Neural cell (in vitro differentiated cells): ENCODE measurements around the gene TBKBP1. TPM values are rescaled to one million over a fixed set of nuclear protein-coding genes. Genes with fewer than 3 reads are reported as not detected.

ENCODE experiments used
- H2AFZ ChIP-seq: fragments of 200-600, 300-800 bp; sonication (generic), shearing (Covaris generic); 2 replicates; pipeline ENCODE4 v1.6.0; 2014; ENCODE audit warnings: low read depth, mild to moderate bottlenecking, antibody characterized with exemption, low read length, moderate library complexity
- H3F3A ChIP-seq: fragments of 200-600 bp; shearing (Covaris generic); 2 replicates; pipeline ENCODE4 v1.6.1; 2016; ENCODE audit warnings: mild to moderate bottlenecking, moderate library complexity, mixed read lengths, antibody characterized with exemption, low read length; ENCODE audit not compliant: insufficient read depth, poor library complexity, severe bottlenecking
- H3K27ac ChIP-seq: fragments of 200-600, 300-800 bp; sonication (generic), shearing (Covaris generic); 2 replicates; pipeline ENCODE4 v1.5.1; 2014; ENCODE audit warnings: mild to moderate bottlenecking, low read length, moderate library complexity
- H3K27me3 ChIP-seq: fragments of 300-800, 200-600 bp; sonication (generic), shearing (Covaris generic); 2 replicates; pipeline ENCODE4 v1.6.0; 2014; ENCODE audit warnings: mild to moderate bottlenecking, low read depth, low read length, moderate library complexity; ENCODE audit not compliant: insufficient read depth
- H3K36me3 ChIP-seq: fragments of 300-800, 200-600 bp; sonication (generic), shearing (Covaris generic); 2 replicates; pipeline ENCODE4 v1.5.1; 2014; ENCODE audit warnings: mild to moderate bottlenecking, antibody characterized with exemption, low read length, moderate library complexity; ENCODE audit not compliant: insufficient read depth
- H3K4me2 ChIP-seq: fragments of 300-800, 200-600 bp; sonication (generic), shearing (Covaris generic); 2 replicates; pipeline ENCODE4 v1.6.0; 2014; ENCODE audit warnings: mild to moderate bottlenecking, low read length
- H3K4me3 ChIP-seq: fragments of 300-800, 200-600 bp; sonication (generic), shearing (Covaris generic); 2 replicates; pipeline ENCODE4 v1.5.1; 2014; ENCODE audit warnings: mild to moderate bottlenecking, low read length, moderate library complexity
- H3K79me2 ChIP-seq: fragments of 200-600 bp; shearing (Covaris generic); replicated peaks from 2 replicates; pipeline ENCODE4 v1.6.0; 2014; ENCODE audit warnings: mild to moderate bottlenecking, low read length, moderate library complexity; ENCODE audit not compliant: insufficient read depth
- H3K9ac ChIP-seq: fragments of 300-800, 200-600 bp; sonication (generic), shearing (Covaris generic); 2 replicates; pipeline ENCODE4 v1.6.1; 2016; ENCODE audit warnings: mild to moderate bottlenecking, low read length, mixed read lengths
- H3K9me2 ChIP-seq: fragments of 200-600 bp; shearing (Covaris generic); 2 replicates; pipeline ENCODE4 v1.6.1; 2016; ENCODE audit warnings: mild to moderate bottlenecking, low read length, mixed read lengths; ENCODE audit not compliant: insufficient read depth
- H3K9me3 ChIP-seq: fragments of 200-600, 300-800 bp; sonication (generic), shearing (Covaris generic); 2 replicates; pipeline ENCODE4 v1.6.1; 2016; ENCODE audit warnings: mild to moderate bottlenecking, mixed run types, low read length, moderate library complexity, mixed read lengths
- H4K20me1 ChIP-seq: fragments of 200-600 bp; shearing (Covaris generic); 2 replicates; pipeline ENCODE4 v1.6.1; 2016; ENCODE audit warnings: mild to moderate bottlenecking, mixed run types; ENCODE audit not compliant: insufficient read depth
- CTCF ChIP-seq: fragments of 450-650 bp; IDR thresholded peaks from 2 replicates; pipeline ENCODE4 v1.5.1; 2014; ENCODE audit warnings: antibody characterized with exemption, mild to moderate bottlenecking, moderate library complexity; ENCODE audit not compliant: poor library complexity, severe bottlenecking
- EP300 ChIP-seq: fragments of 450-650 bp; conservative IDR thresholded peaks from 2 replicates; pipeline ENCODE4 v1.6.1; 2014; ENCODE audit warnings: antibody characterized with exemption, mild to moderate bottlenecking, moderate library complexity; ENCODE audit not compliant: poor library complexity, severe bottlenecking
- EZH2 ChIP-seq: fragments of 200-600, 300-800 bp; shearing (Covaris generic), sonication (generic); IDR thresholded peaks from 2 replicates; pipeline ENCODE4 v1.6.1; 2014; ENCODE audit warnings: antibody characterized with exemption, low read length, borderline replicate concordance, mild to moderate bottlenecking; ENCODE audit not compliant: insufficient read depth, poor library complexity, severe bottlenecking
- MXI1 ChIP-seq: fragments of 450-650 bp; conservative IDR thresholded peaks from 2 replicates; pipeline ENCODE4 v1.6.1; 2014; ENCODE audit warnings: antibody characterized with exemption, mild to moderate bottlenecking; ENCODE audit not compliant: poor library complexity, severe bottlenecking
- POLR2AphosphoS5 ChIP-seq: IDR thresholded peaks from 2 replicates; pipeline ENCODE4 v1.6.1; 2012
- RAD21 ChIP-seq: fragments of 450-650 bp; conservative IDR thresholded peaks from 2 replicates; pipeline ENCODE4 v1.6.1; 2014; ENCODE audit warnings: antibody characterized with exemption, mild to moderate bottlenecking, moderate library complexity
- REST ChIP-seq: IDR thresholded peaks from 2 replicates; pipeline ENCODE4 v1.6.1; 2012; ENCODE audit warnings: borderline replicate concordance
- SMC3 ChIP-seq: fragments of 450-650 bp; conservative IDR thresholded peaks from 2 replicates; pipeline ENCODE4 v1.6.1; 2014; ENCODE audit warnings: antibody characterized with exemption, mild to moderate bottlenecking, moderate library complexity; ENCODE audit not compliant: poor library complexity
- TAF1 ChIP-seq: IDR thresholded peaks from 2 replicates; pipeline ENCODE4 v1.6.1; 2012; ENCODE audit warnings: low read depth
- polyA plus RNA-seq: library from polyadenylated mRNA; depleted of rRNA; stranded (reverse); fragments of >200 nt; gene quantifications from 2 replicates; pipeline ENCODE4 v1.2.3, GENCODE V29; 2014

TBKBP1 gene
- polyA plus RNA-seq, 1 donor from 2014 or later = 25.4 TPM

GRCh38 chr17:47700471-47701449 is 6.8 kb downstream of the TBKBP1 start:
- Histone ChIP-seq H3K27ac (no peak overlapping the region), H4K20me1 (no peaks in the 10 kb centered on the region), H3K9me3 (no peaks in the 10 kb centered on the region), H3K4me2 (no peak overlapping the region), H2AFZ (no peak overlapping the region), H3F3A (no peaks in the 10 kb centered on the region), H3K79me2 (no peaks in the 10 kb centered on the region), H3K36me3 (no peaks in the 10 kb centered on the region), H3K9ac (no peak overlapping the region), H3K4me3 (no peak overlapping the region), H3K9me2 (no peaks in the 10 kb centered on the region), H3K27me3 (no peaks in the 10 kb centered on the region)
- no peak for TF ChIP-seq RAD21
- no peak for TF ChIP-seq SMC3
- TF ChIP-seq CTCF = no peak
- no peak for TF ChIP-seq EZH2
- no peak for TF ChIP-seq TAF1
- no peak for TF ChIP-seq REST
- TF ChIP-seq MXI1 = no peak
- no peak for TF ChIP-seq POLR2AphosphoS5
- TF ChIP-seq EP300 = no peak

GRCh38 chr17:47701608-47702007 is 7.6 kb downstream of the TBKBP1 start:
- no peaks in the 10 kb centered on the region for H3F3A ChIP-seq
- H2AFZ ChIP-seq = no peak overlapping the region
- no peaks in the 10 kb centered on the region for H3K79me2 ChIP-seq
- no peak overlapping the region for H3K4me3 ChIP-seq
- no peak overlapping the region for H3K9ac ChIP-seq
- no peak overlapping the region for H3K4me2 ChIP-seq
- H4K20me1 ChIP-seq = no peaks in the 10 kb centered on the region
- TF ChIP-seq MXI1 = no peak
- TF ChIP-seq EZH2 = no peak
- no peak for TF ChIP-seq REST
- TF ChIP-seq CTCF = no peak
- no peak for TF ChIP-seq SMC3
- TF ChIP-seq EP300 = no peak
- TF ChIP-seq POLR2AphosphoS5 = no peak
- no peak for TF ChIP-seq TAF1
- no peaks in the 10 kb centered on the region for H3K36me3 ChIP-seq
- no peaks in the 10 kb centered on the region for H3K9me3 ChIP-seq
- H3K27me3 ChIP-seq = no peaks in the 10 kb centered on the region
- no peaks in the 10 kb centered on the region for H3K9me2 ChIP-seq
- H3K27ac ChIP-seq = no peak overlapping the region
